ENCODE data around the gene OR10X1. TPM values are rescaled to one million over a fixed set of nuclear protein-coding genes. Genes with fewer than 3 reads are reported as not detected.

Gene OR10X1, protein sequence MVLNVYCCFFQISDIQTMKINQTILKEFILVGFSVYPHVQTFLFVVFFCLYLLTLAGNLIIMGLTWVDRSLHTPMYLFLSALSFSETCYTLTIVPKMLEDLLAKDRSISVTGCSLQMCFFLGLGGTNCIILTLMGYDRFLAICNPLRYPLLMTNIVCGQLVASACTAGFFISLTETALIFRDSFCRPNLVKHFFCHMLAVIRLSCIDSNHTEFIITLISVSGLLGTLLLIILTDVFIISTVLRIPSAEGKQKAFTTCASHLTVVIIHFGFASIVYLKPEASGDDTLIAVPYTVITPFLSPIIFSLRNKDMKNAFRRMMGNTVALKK
- total RNA-seq, result not detected

DNA sequence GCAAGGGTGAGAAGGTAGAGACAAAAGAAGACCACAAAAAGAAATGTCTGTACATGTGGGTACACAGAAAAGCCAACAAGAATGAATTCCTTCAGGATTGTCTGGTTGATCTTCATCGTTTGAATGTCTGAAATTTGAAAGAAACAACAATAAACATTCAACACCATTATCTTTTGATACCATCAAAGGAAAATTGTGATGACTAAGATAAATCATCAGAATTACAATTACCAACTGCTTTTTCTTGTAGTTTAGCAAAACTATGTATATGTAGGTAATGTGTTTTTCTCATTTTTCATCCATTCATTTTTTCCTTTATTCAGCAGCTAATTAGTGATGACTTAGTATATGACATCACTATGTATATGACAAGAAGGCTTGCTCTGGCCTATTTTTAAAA is at the start of gene OR10X1:
OR10X1 (minus strand) TSS at position 167 of the 400 bp plus-strand sequence; CDS start at position 167, 0 bp downstream.
- Mint-ChIP-seq H3K27ac (no peak within 1 kb of the TSS), H3K9me3 (no peaks in the 10 kb centered on the region), H3K36me3 (no peaks in the 10 kb centered on the region), H3K27me3 (peaks cover 3% of the 10 kb centered on the region), H3K4me3 (no peak within 1 kb of the TSS), H3K4me1 (no peaks in the 10 kb centered on the region)
- ATAC-seq (ENCODE audit: low read depth) (no peak), DNase-seq (no peak)
- POLR2A ChIA-PET, result no interaction called here

DNA sequence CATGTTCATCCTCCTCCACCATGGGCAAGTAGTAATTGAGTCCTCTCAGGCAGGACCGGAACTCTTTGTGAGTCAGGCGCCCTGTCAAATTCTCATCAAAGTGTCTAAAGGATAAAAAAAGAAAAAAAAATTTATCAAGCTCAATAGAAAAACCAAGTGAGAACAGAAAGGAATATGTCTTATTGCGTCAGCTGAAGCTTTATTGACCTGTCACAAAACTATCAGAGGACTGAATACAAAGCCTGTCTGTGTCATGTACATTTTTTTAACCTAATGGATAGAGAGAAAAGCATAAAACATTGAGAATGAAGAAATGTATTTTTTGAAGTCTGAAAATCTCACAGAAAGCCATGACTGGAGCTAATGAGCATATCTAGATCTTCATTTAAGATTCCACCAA is 34.1 kb upstream of the OR10X1 start:
- no peak overlapping the region for H3K4me3 Mint-ChIP-seq
- H3K9me3 Mint-ChIP-seq, result no peaks in the 10 kb centered on the region
- peaks cover 13% of the 10 kb centered on the region for H3K27me3 Mint-ChIP-seq
- no peak overlapping the region for H3K27ac Mint-ChIP-seq
- DNase-seq, result no peak
- ATAC-seq (ENCODE audit: low read depth), result no peak
- no peaks in the 10 kb centered on the region for H3K36me3 Mint-ChIP-seq
- POLR2A ChIA-PET, result no interaction called here
- peaks cover 2% of the 10 kb centered on the region for H3K4me1 Mint-ChIP-seq

DNA sequence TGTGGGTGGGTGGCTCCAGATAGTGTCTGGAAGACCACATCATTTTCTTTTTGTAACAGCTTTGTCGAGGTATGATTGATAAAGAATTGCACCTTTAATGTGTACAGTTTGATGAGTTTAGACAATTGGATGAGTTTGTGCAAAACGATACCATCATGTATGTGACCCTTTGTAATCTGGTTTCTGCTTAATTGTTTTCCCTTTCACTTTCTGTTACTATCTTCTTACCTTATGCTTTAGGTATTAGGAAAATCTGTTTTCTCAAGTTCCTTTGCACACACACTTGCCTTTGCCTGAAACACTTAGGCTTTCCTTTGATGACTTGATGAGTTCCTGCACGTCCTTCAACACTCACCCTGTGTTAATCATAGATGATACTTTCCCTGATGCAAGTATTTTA is 32.2 kb upstream of the OR10X1 start:
- H3K36me3 Mint-ChIP-seq, result no peaks in the 10 kb centered on the region
- H3K4me1 Mint-ChIP-seq, result peaks cover 2% of the 10 kb centered on the region
- H3K4me3 Mint-ChIP-seq, result no peak overlapping the region
- POLR2A ChIA-PET, result no interaction called here
- no peaks in the 10 kb centered on the region for H3K9me3 Mint-ChIP-seq
- peaks cover 13% of the 10 kb centered on the region for H3K27me3 Mint-ChIP-seq
- ATAC-seq (ENCODE audit: low read depth), result no peak
- H3K27ac Mint-ChIP-seq, result no peak overlapping the region
- no peak for DNase-seq

DNA sequence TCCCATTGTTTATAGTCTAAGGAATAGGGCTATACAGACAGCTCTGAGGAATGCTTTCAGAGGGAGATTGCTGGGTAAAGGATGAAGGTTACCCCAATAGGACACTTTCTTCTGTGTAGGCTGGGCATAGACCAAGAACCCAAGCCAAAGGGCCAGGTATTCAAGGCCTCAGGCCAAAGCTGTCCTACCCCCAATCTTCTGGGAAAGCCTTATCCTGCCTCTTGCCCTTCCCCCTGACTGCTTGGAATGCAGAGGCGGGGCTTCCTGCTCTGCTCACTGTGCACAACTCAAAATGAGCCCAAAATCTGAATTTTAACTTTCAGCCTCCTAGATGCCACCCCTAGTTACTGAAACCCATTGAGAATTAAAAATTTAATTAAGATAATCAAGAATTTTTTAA is 27.6 kb upstream of the OR10X1 start:
- Mint-ChIP-seq H3K9me3 (no peaks in the 10 kb centered on the region), H3K36me3 (no peaks in the 10 kb centered on the region), H3K27me3 (peaks cover 7% of the 10 kb centered on the region), H3K27ac (no peak overlapping the region), H3K4me1 (peaks cover 2% of the 10 kb centered on the region), H3K4me3 (no peak overlapping the region)
- no peak for DNase-seq
- POLR2A ChIA-PET, result no interaction called here
- ATAC-seq (ENCODE audit: low read depth), result no peak

DNA sequence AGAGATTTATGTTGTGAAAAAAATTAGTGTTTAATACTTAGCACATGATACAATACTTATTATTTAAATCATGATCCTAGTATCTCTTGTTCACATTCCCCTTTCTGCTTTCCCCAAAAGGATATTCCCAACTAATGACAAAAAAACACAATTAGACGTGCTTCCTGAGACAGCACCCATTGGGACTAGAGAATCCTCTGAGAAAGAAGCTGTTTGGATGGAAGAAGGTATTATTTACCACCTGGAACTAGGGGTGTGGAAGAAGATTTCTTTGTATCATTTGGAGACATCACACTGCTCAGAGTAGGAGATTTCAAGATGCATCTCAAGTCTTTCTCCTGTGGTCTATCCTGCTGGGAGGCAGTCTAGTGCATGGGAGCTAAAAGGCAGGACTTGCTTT is 25.3 kb upstream of the OR10X1 start, which contains the start of gene OR10Z1:
OR10Z1 (plus strand) TSS at position 301 of the 400 bp plus-strand sequence. CDS start 1,171 bp downstream, outside the sequence.
- POLR2A ChIA-PET, result no interaction called here
- ATAC-seq (ENCODE audit: low read depth), result no peak
- DNase-seq, result no peak
- Mint-ChIP-seq H3K27ac (no peak within 1 kb of the TSS), H3K4me1 (no peaks in the 10 kb centered on the region), H3K9me3 (no peaks in the 10 kb centered on the region), H3K36me3 (no peaks in the 10 kb centered on the region), H3K4me3 (no peak within 1 kb of the TSS), H3K27me3 (peaks cover 4% of the 10 kb centered on the region)

DNA sequence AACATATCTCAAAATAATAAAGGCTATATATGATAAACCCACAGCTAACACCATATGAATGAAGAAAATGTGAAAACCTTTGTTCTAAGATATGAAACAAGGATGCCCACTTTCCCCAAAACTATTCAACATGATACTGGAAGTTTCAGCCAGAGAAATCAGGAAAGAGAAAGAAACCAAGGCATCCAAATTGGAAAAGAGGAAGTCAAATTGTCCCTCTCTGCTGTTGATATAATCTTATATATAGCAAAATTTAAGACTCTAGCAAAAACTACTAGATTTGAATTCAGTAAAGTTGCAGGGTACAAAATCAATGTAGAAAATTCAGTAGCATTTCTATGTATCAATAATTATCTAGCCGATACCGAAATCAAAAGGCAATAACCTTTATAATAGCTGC is 21.0 kb upstream of the OR10X1 start:
- DNase-seq (no peak), ATAC-seq (ENCODE audit: low read depth) (no peak)
- POLR2A ChIA-PET, result no interaction called here
- Mint-ChIP-seq H3K27me3 (peaks cover 3% of the 10 kb centered on the region), H3K27ac (no peak overlapping the region), H3K36me3 (no peaks in the 10 kb centered on the region), H3K4me3 (no peak overlapping the region), H3K4me1 (no peaks in the 10 kb centered on the region), H3K9me3 (peaks cover 13% of the 10 kb centered on the region)

DNA sequence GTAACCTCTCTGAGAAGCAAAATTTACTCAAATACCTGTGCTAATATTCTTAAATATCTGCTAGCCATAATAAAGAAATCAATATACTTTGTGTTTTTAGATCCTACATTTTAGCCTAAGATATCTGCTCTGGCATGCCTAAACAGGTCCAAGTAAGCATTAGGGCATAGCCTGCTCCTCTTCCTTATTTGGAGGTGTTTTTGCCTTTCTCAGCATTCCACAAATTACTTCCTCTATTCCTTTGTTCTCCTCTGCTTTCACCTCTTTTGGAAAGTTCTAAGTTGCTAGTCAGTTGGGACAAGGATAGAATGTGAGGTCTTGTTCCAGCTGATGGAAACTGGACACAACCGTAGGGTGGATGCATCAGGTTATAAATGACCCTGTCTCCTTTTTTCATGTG is 7.2 kb upstream of the OR10X1 start:
- Mint-ChIP-seq H3K4me1 (no peaks in the 10 kb centered on the region), H3K4me3 (no peak overlapping the region), H3K27ac (no peak overlapping the region), H3K9me3 (no peaks in the 10 kb centered on the region), H3K36me3 (no peaks in the 10 kb centered on the region), H3K27me3 (peaks cover 2% of the 10 kb centered on the region)
- POLR2A ChIA-PET, result no interaction called here
- ATAC-seq (ENCODE audit: low read depth) (no peak), DNase-seq (no peak)

DNA sequence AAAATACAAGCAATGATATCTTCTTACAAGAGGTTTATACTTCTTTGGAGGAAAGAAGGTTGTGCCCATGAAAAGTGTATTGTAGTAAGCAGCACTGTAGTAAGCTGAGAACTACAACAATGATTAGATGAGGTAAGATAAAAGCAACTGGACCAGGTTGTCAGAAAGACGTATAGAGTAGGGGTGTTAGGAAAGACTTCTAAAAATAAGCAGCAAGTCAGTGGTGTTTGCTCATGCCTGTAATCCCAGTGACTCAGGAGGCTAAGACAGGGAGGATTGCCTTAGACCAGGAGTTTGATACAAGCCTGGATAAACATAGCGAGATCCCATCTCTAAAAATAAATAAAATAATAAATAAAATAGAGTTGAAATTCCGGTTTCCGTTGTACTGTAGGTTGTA is 4.3 kb upstream of the OR10X1 start:
- no peaks in the 10 kb centered on the region for H3K4me1 Mint-ChIP-seq
- H3K36me3 Mint-ChIP-seq, result no peaks in the 10 kb centered on the region
- DNase-seq (no peak), ATAC-seq (ENCODE audit: low read depth) (no peak)
- H3K9me3 Mint-ChIP-seq, result no peaks in the 10 kb centered on the region
- H3K4me3 Mint-ChIP-seq, result no peak overlapping the region
- POLR2A ChIA-PET, result no interaction called here
- H3K27ac Mint-ChIP-seq, result no peak overlapping the region
- H3K27me3 Mint-ChIP-seq, result peaks cover 2% of the 10 kb centered on the region

DNA sequence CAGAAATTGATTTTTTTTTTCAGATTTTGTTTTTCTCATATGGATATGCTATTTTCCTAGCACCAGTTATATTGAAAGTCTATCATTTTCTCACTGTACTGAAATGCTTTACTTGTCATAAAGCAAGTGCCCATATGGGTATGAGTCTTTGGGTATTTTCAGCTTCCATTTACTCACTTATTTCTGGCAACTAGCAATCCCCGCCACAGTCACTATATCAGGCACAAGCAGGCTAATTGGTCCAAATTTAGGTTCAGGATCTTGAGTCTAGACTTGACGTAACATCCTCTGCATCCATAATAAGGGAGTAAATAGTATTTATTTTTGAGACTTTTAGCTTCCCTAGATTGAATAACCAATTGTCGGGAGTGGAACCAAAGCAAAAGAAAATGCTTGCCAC is 2.1 kb downstream of the OR10X1 start:
- no peak for DNase-seq
- Mint-ChIP-seq H3K9me3 (no peaks in the 10 kb centered on the region), H3K4me1 (no peaks in the 10 kb centered on the region), H3K36me3 (no peaks in the 10 kb centered on the region), H3K27ac (no peak overlapping the region), H3K4me3 (no peak overlapping the region), H3K27me3 (peaks cover 11% of the 10 kb centered on the region)
- POLR2A ChIA-PET, result no interaction called here
- ATAC-seq (ENCODE audit: low read depth), result no peak

DNA sequence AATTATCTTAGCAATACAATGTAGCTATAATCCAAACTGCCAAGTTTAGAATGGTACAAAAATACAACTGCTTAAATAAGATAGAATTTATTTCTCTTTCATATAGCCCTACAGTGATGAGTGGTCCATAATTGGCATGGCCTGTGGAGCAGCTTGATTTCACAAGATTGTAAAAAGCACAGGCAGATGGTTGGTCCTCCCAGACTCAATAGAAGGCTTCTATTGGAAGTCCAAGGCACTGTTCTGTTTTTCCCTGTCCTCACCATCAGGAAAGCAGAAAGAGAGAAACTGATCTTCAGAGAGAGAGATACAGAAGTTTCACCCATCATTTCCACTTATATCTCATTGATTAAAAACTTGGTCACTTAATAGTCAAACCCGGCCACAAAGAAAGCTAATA is 7.5 kb downstream of the OR10X1 start:
- no peak overlapping the region for H3K4me3 Mint-ChIP-seq
- peaks cover 14% of the 10 kb centered on the region for H3K27me3 Mint-ChIP-seq
- no peaks in the 10 kb centered on the region for H3K9me3 Mint-ChIP-seq
- POLR2A ChIA-PET, result no interaction called here
- H3K4me1 Mint-ChIP-seq, result no peaks in the 10 kb centered on the region
- H3K27ac Mint-ChIP-seq, result no peak overlapping the region
- no peaks in the 10 kb centered on the region for H3K36me3 Mint-ChIP-seq
- ATAC-seq (ENCODE audit: low read depth) (no peak), DNase-seq (no peak)

DNA sequence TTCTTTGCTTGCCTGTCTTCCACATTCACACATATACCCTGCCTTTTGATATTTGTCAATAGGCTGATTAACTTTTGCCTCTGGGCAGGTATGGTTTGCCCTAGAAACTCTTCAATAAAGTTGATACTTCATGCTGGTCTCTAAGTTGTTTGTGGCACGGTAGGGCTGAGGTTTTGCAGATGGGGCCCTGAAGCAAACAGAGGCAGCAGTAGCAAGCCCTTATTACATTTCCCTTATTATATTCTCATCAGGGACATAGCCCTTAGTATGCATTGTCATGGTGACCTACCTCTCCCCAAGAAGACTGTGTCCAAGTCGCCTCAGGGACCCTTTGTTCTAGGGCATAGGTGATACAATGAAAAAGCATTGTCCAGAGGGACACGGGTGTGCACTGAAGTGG is 9.2 kb downstream of the OR10X1 start, which contains the start of gene OR6P1:
OR6P1 (minus strand) TSS at position 101 of the 400 bp plus-strand sequence. CDS start 6,976 bp downstream, outside the sequence.
- Mint-ChIP-seq H3K4me3 (no peak within 1 kb of the TSS), H3K27ac (no peak within 1 kb of the TSS), H3K4me1 (no peaks in the 10 kb centered on the region), H3K27me3 (peaks cover 14% of the 10 kb centered on the region), H3K9me3 (no peaks in the 10 kb centered on the region), H3K36me3 (no peaks in the 10 kb centered on the region)
- no peak for ATAC-seq (ENCODE audit: low read depth)
- no peak for DNase-seq
- POLR2A ChIA-PET, result no interaction called here

DNA sequence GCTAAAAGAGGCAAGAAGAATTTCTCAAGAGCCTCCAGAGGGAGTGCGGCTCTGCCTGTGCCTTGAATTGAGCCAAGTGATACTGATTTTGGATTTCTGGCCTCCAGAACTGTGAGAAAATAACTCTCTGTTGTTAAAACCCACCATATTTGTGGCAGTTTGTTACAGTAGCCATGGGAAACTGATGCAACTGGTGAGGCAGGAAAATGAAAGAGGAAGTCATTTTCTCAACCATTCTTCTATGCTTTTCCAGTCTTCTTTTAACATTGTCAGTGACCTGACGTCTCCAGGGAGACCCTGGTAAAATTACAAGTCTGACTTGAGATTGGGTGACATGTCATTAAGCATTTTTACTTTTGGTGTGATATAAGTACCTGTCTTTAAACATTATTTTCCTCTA is 15.1 kb downstream of the OR10X1 start:
- no peak overlapping the region for H3K4me3 Mint-ChIP-seq
- no peaks in the 10 kb centered on the region for H3K36me3 Mint-ChIP-seq
- no peak for DNase-seq
- no peak overlapping the region for H3K27ac Mint-ChIP-seq
- no peaks in the 10 kb centered on the region for H3K4me1 Mint-ChIP-seq
- peaks cover 2% of the 10 kb centered on the region for H3K27me3 Mint-ChIP-seq
- ATAC-seq (ENCODE audit: low read depth), result no peak
- no peaks in the 10 kb centered on the region for H3K9me3 Mint-ChIP-seq
- POLR2A ChIA-PET, result no interaction called here

DNA sequence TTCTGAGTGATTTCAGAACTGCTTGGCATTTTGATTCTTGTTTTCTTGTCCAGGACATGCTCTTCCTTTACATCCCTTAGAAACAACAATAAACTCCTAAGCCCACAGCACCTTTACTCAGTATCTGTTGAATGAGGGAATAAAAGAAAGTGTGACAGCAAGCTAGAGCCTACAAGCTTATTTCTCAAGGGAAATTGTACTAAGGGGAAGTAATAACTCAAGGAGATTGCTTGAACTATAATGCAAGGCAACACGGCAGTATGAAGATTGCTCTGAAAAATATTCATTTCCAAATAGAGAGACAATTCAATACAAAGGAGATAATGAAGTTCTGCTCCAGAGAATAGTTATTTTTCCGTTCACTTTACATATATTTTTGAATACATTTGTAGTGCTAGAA is 15.8 kb downstream of the OR10X1 start:
- Mint-ChIP-seq H3K9me3 (no peaks in the 10 kb centered on the region), H3K27me3 (peaks cover 2% of the 10 kb centered on the region), H3K4me1 (no peaks in the 10 kb centered on the region), H3K4me3 (no peak overlapping the region), H3K36me3 (no peaks in the 10 kb centered on the region), H3K27ac (no peak overlapping the region)
- ATAC-seq (ENCODE audit: low read depth) (no peak), DNase-seq (no peak)
- POLR2A ChIA-PET, result no interaction called here

DNA sequence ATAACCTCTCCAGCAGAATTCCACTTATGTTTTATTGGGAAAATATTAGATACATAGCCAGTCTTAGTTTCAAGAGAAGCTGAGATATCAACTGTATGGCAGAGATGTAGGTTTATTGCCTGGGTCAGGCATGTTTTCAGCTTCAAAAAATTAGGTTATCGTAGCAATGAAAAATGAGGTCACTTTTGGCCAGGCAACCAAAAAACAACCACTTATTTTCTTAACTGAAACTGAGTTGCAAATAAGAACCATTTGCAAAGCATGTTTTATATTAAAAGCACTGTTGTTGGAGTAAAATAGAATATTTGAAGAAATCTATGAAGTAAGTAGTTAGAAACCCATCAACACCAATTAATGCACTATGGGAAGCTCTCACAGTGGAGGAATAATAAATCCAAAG is 20.0 kb downstream of the OR10X1 start:
- no peak overlapping the region for H3K27ac Mint-ChIP-seq
- no peak for ATAC-seq (ENCODE audit: low read depth)
- POLR2A ChIA-PET, result no interaction called here
- no peak for DNase-seq
- H3K4me3 Mint-ChIP-seq, result no peak overlapping the region
- H3K9me3 Mint-ChIP-seq, result no peaks in the 10 kb centered on the region
- H3K4me1 Mint-ChIP-seq, result no peaks in the 10 kb centered on the region
- peaks cover 2% of the 10 kb centered on the region for H3K27me3 Mint-ChIP-seq
- no peaks in the 10 kb centered on the region for H3K36me3 Mint-ChIP-seq

Data from activated naive CD8-positive, alpha-beta T cell treated with anti-CD3 and anti-CD28 coated beads, Interleukin-2, amount 10 ng/mL, durations not matched to agents 7 days and 5 days (primary cell).